Loucy (cell line): ENCODE measurements around the gene DNLZ.

Experiments
- CTCF ChIP-seq: fragments of 200-600 bp; sonication (generic); conservative IDR thresholded peaks from 2 replicates; pipeline ENCODE4 v1.5.1; 2014; ENCODE audit warnings: mild to moderate bottlenecking, antibody characterized with exemption, low read length
- EZH2phosphoT487 ChIP-seq: fragments of 200-600 bp; IDR thresholded peaks from 2 replicates; pipeline ENCODE4 v1.6.1; 2018; ENCODE audit warnings: antibody characterized with exemption, mild to moderate bottlenecking, moderate library complexity, borderline replicate concordance

- no peak for TF ChIP-seq CTCF
- TF ChIP-seq EZH2phosphoT487 = no peak
Measured at GRCh38 chr9:136338511-136338910, 25.0 kb downstream of the DNLZ start.
